ENCODE results near the gene LRIG3.
"Not testable (repeated sequence)": the region's sequence is repeated elsewhere in the genome, so short reads cannot be mapped to it uniquely, and the experiment has no call there.

LRIG3 gene

GRCh38 chr12:58927120-58927519 is 6.8 kb upstream of the LRIG3 start:
- DNase-seq = no peak

GRCh38 chr12:58926586-58926985 is 6.3 kb upstream of the LRIG3 start:
- DNase-seq = no peak

- no peak for DNase-seq
Measured at GRCh38 chr12:58925751-58926150, 5.4 kb upstream of the LRIG3 start.

GRCh38 chr12:58925111-58925611 is 4.9 kb upstream of the LRIG3 start:
- no peak for DNase-seq

- no peak for DNase-seq
Measured at GRCh38 chr12:58924652-58925051, 4.3 kb upstream of the LRIG3 start.

- no peak for DNase-seq
Measured at GRCh38 chr12:58923781-58924180, 3.5 kb upstream of the LRIG3 start.

GRCh38 chr12:58922849-58923248 is 2.5 kb upstream of the LRIG3 start:
- no peak for DNase-seq

GRCh38 chr12:58920961-58921861 is 907 bp upstream of the LRIG3 start:
- DNase-seq = no peak

GRCh38 chr12:58919231-58920101 is 838 bp downstream of the LRIG3 start:
- no peak for DNase-seq

- DNase-seq = no peak
Measured at GRCh38 chr12:58918469-58918844, 1.8 kb downstream of the LRIG3 start.

GRCh38 chr12:58917699-58918468 is 2.4 kb downstream of the LRIG3 start:
- peak; percentile 29 for DNase-seq

GRCh38 chr12:58916921-58917511 is 3.3 kb downstream of the LRIG3 start:
- DNase-seq = peak; percentile 63

GRCh38 chr12:58916161-58916621 is 4.1 kb downstream of the LRIG3 start:
- DNase-seq = no peak

- DNase-seq = peak; percentile 88
Measured at GRCh38 chr12:58915634-58916033, 4.7 kb downstream of the LRIG3 start.

GRCh38 chr12:58915037-58915436 is 5.3 kb downstream of the LRIG3 start:
- no peak for DNase-seq

- DNase-seq = peak; percentile 19
Measured at GRCh38 chr12:58914457-58914856, 5.8 kb downstream of the LRIG3 start.

- peak; percentile 55 for DNase-seq
Measured at GRCh38 chr12:58907391-58907790, 12.9 kb downstream of the LRIG3 start.

- DNase-seq = no peak
Measured at GRCh38 chr12:58906917-58907316, 13.4 kb downstream of the LRIG3 start.

GRCh38 chr12:58905422-58905821 is 14.9 kb downstream of the LRIG3 start:
- DNase-seq = no peak

GRCh38 chr12:58902726-58903125 is 17.6 kb downstream of the LRIG3 start:
- not testable (repeated sequence) for DNase-seq

GRCh38 chr12:58901664-58902063 is 18.6 kb downstream of the LRIG3 start:
- no peak for DNase-seq

- DNase-seq = no peak
Measured at GRCh38 chr12:58897969-58898368, 22.3 kb downstream of the LRIG3 start.

All from NCI-H446 treated with DMSO at 0.1 percent for 48 hours (cell line).